PFSK-1 (cell line): ENCODE results near the gene EOLA1.

ENCODE experiments used
- REST ChIP-seq, 2 experiments: IDR thresholded peaks; 2 replicates each; pipeline versions ENCODE4 v1.6.1 to v1.8.0; 2011 to 2012; ENCODE audit warnings: low read depth in 2 of 2, low read length in 2 of 2, control low read depth in 1 of 2, inconsistent platforms in 1 of 2, mild to moderate bottlenecking in 1 of 2, moderate library complexity in 1 of 2; ENCODE audit not compliant: insufficient read depth in 1 of 2
- SIN3A ChIP-seq: IDR thresholded peaks from 2 replicates; pipeline ENCODE4 v1.6.1; 2012; ENCODE audit warnings: mild to moderate bottlenecking, low read length, moderate library complexity, borderline replicate concordance; ENCODE audit not compliant: insufficient read depth
- TAF1 ChIP-seq: IDR thresholded peaks from 2 replicates; pipeline ENCODE4 v1.6.1; 2012; ENCODE audit warnings: low read length, control low read depth, borderline replicate concordance; ENCODE audit not compliant: insufficient read depth

DNA sequence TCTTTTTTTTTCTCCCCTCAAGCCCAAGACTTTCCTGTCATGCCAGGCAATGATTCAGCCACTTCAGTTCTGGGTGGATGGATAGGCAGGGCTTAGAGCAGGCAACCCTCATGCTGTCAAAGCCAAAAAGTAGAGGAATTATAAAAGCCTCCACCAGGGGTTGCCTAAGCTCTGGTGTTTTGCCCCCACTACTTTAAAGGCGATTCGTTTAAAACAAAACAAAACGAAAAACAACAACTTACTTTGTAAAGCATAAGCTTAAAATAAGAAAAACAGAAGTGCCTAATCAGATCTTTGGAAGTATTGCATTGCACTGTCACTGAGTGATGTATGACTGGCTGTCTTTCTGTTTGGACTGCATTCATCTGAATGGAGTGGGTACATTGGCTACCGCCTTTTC, 30.4 kb upstream of the EOLA1 start:
- no peak for TF ChIP-seq REST (IDR thresholded peaks at IDR 0.05; ENCODE audit: insufficient read depth in 1 of 2, low read depth in 2 of 2, low read length in 2 of 2)
- TF ChIP-seq SIN3A: no peak
- TF ChIP-seq TAF1: no peak
